HG03575 (cell line): ENCODE results near the gene ADAMTS17.

ENCODE experiments used
- ATAC-seq: cut with Tn5 transposase; IDR thresholded peaks from one replicate; pipeline ENCODE4 v1.9.1; 2021; ENCODE audit not compliant: unreplicated experiment, insufficient number of reproducible peaks, low FRiP score; ENCODE audit errors: extremely low read depth

ADAMTS17 gene

DNA sequence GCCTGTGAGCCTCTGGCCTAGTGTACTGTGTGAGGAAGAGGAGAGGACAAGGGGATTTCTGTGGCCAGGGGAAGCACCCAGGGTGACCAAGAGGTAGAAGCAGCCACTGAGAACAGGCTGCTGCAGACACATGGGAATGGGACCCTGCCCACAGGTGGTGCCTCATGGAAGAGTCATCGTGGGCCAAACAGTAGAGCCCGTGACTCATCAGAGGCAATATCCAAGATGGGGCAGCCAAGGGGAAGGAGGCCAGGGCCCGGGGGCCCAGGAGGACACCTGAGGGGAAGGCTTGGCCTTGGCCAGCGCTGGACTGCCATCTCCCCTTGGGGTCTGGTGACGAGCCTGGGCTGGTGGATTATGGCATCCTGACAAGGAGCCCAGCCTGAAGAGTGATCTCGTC, 333.5 kb downstream of the ADAMTS17 start:
- ATAC-seq, result no peak

DNA sequence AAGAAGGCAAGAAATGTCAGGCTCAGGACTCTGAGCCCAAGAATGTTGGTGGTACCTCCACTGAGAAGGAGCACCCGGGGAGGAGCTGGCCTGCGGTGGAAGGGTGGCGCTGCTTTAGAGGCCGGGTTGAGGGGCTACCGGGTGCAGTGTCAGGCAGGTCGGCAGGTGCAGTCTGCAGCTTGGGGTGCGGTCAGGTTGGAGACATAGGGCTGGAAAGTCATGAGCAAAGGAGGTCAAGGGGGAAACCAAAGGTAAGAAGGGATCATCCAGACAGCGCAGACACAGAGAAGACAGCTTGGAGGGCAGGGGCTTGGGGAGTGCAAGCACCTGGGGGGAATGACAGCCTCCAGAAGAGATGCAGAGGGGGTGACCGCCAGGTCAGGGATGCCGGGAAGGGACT, 334.2 kb downstream of the ADAMTS17 start:
- no peak for ATAC-seq

DNA sequence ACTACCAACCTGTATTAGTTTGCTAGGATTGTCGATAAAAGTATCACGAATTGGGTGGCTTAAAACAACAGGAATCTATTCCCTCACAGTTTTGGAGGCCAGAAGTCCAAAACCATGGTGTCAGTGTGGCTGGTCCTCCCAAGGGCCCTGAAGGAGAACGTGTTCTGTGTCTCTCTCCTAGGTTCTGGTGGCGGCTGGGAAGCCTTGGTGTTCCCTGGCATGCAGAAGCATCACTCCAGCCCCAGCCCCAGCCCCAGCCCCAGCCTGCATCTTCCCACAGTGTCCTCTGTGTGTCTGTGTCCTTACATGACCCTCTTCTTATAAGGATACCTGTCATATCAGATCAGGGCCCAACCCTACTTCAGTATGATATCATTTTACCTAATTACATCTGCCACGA, 336.1 kb downstream of the ADAMTS17 start:
- no peak for ATAC-seq

DNA sequence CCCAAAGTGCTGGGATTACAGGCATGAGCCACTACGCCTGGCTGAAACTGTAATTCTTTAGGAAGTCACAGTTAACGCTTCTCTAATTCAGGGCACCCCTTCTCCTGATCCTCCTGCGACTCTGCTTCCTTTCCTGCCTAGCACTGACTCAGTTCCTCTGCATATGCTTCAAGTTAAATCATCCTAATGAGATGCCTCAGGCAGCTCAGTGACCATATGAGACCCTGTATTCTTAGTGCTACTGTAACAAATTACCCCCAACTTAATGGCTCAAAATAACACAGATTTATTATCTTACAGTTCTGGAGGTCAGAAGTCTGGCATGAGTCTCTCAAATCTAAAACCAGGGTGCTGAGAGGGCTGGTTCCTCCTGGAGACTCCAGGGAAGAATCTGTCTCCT, 336.8 kb downstream of the ADAMTS17 start:
- ATAC-seq, result no peak

DNA sequence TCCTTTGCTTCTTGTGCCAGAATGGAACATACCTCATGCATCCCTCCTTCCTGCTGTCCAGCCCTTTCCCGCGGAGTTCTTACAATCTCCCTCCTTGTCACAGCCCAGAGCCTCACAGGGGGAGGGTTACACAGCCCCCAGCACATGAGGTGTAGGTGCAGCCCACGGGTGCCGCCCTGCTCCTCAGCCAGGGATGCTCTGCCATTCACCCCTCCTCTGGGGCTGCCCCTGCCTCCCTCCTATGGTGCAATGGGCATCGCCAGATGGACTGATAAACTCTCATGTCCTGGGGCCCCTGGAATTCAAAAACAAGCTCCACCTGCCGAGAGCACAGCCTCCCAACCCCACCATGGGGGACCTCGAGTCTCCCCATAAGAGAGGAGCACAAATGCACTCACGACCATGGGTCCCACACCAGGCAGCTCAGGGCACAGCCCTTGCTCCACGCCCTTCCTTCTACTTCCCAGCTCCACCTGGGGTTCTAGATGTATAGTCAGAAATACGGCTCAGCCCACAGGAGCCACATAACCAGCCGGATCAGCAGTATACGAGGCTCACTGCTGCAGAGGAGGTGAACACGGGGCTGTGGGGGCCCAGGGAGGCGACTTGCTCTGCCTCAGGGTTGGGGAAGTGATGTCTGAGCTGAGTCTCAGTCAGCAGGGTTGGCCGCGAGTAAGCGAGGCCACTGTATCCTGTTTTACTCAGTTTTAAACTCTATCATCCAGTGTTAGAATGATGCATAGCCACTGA, 338.8 kb downstream of the ADAMTS17 start:
- no peak for ATAC-seq

DNA sequence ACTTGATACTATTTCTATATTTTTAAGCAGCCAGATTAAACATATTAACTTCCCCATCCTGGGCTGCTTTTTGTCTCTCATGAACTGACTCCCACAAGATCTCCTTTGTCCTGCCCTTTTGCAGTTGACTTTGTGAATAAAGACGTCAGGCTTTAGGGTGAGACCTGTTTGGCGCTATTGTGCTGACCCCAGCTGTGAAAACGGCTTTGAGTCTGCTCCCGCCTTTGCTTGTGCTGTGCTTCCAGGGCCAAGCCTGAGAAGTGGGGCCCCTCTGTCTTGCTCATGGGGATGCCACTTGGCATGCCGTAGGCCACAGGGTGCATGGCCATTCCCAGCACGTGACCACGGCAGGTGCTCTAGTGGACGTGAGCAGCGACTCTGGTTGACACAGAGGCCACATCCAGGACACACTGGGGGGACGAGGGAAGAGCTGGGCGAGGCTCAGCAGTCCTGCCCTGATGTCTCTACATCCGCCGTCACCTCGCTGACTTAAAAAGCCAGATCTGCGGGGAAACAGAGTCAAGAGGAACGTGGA, 339.6 kb downstream of the ADAMTS17 start:
- ATAC-seq, result no peak

DNA sequence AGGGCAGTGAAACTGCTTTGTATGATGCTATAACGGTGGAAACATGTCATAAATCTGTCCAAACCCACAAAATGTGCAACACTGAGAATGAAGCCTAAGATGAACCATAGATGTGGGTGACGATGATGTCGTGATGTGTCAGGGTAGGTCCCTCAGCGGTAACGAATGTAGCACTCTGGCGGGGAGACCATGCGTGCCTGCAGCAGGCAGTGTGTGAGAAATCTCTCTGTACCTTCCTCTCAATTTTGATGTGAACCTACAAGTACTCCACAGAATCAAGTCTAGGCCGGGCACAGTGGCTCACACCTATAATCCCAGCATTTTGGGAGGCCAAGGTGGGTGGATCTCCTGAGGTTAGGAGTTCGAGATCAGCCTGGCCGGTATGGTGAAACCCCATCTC, 340.4 kb downstream of the ADAMTS17 start:
- ATAC-seq, result no peak

DNA sequence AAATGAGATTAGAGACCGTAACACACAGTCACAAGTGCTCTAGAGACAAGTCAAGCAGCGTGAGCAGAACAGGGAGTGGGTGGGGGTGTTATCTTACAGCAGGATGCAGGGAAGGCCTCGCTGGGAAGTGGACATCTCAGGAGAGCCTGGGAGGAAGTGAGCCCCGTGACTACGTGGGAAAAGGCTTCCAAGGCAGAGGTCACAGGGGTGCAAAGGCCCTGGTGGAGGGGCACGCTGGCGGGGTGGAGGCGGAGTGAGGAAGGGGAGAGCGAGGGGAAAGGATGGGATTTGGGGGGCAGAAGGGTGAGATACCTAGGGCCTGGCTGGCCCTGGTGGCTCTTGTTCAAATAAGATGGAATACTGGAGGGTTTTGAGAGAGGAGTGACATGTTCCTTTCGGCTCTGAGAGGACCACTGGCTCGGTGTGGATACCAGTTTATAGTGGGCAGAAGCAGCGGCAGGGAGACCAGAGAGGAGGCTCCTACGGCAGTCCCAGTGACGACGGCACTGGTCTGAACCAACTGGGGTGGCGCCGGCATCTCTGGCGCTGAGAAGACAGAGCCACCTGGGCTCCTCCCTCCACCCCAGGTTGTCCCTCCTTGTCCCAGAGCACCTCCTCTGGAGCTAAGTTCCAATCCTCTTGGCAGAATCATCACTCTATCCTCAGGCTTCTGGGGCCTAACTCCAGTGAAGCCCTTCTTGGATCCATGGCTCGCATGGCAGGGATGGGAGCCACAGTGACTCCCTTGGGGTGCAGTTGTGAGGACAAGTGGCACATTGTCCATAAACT, 342.3 kb downstream of the ADAMTS17 start:
- no peak for ATAC-seq

DNA sequence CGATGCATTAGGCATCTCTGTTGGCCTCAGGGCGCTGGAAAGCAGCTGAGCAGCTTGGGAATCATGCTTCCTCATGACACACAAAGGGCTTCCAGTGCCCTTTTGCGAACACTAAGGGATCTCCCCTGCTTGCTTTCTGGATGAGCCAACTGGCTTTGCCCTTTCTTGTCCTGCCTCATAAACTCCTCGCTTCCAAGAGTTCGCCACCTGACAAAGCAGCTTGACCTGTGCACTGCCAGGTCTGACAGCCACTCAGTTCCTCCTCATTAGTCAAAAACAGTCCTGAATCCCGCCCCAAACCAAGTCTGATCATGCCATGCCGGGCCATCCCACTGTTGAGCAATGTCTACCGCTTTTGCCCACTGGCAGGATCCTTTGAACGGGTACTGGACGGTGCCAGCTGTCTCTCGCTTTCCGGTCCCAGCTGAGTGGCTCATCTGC, 343.1 kb downstream of the ADAMTS17 start:
- no peak for ATAC-seq

DNA sequence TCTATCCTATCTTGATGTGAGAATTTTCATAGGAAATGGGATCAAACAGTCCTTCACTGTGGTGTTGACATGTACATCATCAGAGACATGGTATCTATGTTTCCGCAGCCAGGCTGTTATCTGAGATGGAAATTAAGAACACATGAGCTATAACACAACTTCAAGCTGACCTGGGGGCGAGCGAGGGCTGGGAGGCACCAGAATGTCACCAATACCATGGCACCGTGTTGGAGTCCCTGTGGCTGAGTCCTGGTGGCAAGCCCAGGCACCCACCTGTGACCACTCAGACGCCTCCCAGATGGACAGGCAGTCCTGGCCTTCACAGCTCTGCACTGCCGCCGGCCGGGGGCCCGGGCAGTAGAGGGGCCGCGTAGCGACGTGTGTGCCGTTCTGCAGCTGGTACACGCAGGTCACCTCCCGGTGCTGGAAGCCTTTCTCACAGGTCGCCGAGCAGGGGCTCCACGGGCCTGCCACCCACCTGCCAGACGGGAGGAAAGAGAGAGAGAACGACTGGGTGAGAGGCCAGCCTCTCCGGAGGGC, 344.6 kb downstream of the ADAMTS17 start:
- ATAC-seq, result no peak

DNA sequence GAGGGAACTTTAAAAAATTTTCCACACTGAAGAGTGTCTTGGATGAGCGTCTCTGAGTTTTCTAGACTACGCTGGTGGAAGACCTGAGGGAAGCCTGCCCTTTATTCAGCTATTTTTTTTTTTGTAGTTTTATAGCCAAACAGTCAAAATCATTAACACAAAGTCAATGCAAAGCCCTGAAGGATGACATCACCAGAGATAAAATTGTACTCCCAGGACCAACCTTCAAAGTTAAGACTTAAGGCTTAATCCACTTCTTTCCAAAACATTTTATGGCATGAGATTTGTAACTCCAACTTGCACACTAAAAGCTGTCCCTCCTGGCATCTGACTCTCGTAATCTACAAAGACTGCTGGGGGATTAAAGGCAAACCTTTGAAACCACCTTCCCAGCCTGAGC, 345.1 kb downstream of the ADAMTS17 start:
- no peak for ATAC-seq

DNA sequence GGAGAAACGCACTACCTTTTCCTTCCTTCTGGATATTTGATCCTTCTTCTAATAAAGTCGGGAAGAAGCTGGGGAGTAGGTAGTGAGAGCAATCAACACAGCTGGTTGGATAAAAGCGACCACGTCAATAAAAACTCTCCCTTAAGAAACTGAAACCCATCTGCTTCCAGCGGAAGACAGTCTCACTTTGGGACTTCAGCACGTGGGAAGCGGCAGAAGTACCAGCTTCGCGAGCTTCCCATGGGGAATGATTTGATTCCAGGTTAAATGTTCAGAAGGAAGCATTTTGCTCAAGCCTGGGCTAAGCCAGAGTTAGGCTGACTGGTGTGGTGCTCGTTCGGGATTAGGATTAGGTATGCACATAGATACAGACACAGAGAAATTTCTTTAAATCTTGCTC, 346.2 kb downstream of the ADAMTS17 start:
- ATAC-seq, result no peak

DNA sequence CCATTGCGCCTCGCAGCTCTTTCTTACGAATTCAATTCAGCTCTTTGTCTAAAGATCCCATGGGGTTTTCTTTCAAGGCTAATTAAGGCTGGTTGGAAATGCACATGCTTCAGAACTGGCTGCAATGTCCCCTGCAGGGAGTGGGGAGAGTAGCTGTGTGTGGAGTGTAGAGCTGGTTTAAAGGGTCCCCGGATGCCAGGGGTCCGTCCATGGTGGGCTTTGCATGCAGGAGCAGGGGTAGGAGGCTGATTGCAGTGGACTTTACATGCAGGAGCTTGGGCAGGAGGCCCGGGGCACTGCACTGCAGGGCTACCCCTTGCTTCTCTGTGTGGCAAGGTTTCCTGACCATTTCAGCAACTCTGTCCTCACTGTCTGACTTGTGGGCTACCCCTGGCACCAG, 346.9 kb downstream of the ADAMTS17 start:
- ATAC-seq, result no peak

DNA sequence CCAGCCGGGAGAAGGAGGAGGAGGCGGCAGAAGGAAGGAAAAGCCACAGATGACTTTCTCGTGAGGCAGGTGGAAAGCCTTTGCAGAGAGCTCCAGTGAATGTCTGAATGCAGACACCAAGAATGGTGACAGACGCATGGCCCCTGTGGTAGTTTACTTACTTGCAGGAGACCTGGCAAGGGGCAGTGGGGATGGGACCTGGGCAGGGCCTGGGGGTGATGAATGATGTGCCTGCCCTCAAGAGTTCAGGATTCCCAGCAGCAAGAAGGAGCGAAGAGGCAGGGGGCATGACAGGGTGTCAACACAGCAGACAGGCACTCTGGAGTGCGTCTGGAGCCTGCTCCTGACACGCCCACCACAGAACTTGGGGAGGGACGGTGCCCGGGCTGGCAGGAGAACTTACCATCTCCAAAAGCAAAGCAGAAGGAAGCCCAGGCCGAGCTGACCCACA, 348.1 kb downstream of the ADAMTS17 start:
- no peak for ATAC-seq

DNA sequence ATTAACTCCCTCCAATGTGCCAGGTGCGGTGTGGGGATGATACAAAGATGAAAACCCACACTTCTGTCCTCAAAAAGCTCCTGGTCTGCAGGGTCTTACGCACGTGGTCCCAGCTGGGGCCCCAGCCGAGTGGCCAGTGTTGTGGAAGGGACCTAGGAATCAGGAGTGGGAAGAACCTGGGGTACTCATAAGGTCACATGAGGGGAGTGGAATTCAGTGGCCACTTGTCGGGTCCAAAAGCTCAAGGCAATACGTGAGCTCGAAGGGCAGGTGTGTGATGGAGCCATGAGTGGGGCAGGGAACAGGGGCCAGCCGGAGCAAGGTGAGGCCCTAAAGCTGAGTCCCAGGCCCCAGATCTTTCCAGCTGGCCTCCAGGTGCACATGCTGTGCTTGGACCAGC, 348.5 kb downstream of the ADAMTS17 start:
- ATAC-seq, result no peak

DNA sequence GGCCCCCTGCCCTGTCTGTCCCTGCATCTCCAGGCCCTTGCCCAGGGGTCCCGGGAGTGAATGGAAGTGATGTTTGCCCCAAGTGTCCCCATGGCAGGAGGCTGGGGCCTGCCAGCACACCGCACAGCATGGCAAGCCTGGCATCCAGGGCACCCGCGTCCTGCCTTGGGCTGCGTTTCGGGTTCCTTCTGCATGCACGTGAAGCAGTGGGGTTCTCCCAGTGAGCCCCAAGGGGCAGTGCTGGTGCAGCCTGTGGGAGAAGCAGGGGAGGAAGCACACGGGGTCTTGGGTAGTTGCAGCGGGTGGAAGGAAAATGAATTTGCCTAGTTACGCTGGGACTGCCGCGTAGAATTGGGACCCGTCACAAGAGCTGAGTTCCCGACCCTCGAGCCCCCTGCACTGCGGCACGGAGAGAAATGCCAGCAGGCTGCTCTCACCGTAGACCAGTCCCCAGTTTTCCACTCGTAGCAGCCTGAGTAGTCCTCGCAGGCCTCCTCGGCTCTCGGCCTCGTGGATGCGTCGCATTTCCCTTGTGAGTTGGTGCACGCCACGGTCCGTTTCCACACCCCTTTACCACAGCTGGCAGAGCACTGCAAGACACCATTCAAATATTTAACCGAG, 349.1 kb downstream of the ADAMTS17 start:
- no peak for ATAC-seq

DNA sequence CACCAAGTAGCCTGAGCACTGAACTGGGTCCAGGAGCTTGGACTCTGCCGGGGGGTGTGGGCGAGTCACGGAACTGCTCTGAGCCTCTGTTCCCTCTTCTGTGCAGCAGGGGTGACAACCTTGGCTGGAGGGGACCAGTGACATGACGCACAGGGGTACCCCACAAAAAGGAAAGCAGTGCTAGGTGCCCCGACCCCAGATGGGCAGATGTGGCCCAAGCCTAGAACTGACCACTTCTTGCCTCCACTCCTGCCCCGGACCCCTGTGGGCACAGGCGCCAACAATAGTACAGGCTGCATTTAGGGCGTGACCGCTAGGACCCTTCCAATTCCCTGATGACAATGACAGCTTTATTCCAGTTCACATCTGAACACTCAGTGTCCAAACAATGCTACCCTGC, 352.7 kb downstream of the ADAMTS17 start:
- ATAC-seq, result no peak

DNA sequence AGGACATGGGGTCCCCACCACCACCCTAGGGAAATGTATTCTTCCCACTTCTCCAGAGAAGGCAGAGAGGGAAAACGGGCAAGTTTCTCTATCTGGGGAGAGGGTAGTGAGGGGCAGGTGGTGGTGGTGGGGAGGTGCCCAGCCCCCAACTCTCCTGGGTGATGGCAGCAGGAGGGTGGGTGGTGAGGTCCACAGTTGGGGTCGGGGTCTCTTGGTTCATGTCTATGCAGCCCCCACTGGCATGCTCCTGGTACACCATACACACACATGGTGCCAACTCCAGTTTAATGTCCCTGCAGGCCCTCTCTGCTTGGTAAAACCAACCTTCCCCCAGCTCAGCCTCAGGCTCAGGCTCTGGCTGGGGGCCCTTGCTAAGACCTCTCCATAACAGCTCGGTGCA, 354.1 kb downstream of the ADAMTS17 start:
- no peak for ATAC-seq

DNA sequence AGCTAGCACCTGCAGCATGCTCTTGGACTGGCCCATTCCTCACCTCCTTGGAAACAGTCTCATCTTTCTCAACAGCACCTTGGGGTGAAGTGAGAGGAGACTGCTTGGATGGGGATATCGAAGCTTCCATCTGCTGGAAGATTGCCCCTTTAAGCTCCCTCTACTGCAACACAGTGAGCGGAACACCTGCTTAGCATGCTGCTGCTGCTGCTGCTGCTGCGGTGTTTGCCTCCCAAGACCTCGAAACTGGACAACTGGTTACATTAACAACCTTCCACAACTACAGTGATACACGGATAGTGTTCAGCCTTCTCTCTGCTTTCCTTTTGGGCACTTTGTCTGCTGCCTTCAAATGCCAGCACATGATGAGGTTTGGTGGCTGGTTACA, 354.7 kb downstream of the ADAMTS17 start:
- ATAC-seq, result no peak
